Fibroblast of upper back skin (primary cell): ENCODE results near the gene ECHS1.
"Not testable (repeated sequence)": the region's sequence is repeated elsewhere in the genome, so short reads cannot be mapped to it uniquely, and the experiment has no call there.

ENCODE experiments used
- DNase-seq: peaks from one replicate; pipeline ENCODE4 v3.0.0-alpha.2; 2013

ECHS1 gene

DNA sequence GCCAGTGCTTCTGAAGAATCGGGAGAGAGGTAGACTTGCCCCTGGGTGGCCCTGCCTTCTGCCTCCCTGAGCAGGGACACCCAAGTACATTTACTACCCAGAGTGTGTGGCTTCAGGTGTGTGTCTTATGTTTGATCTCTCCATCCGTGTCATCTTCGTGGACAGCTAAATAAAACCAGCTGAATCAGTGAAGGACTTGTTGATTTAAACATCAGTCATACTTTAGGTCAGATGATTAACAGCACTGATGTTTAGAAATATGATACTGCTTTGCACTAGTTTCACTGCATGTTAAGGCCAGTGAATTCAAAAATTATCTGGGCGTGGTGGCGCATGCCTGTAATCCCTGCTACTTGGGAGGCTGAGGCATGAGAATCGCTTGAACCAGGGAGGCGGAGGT, 24.8 kb upstream of the ECHS1 start:
- DNase-seq = no peak

DNA sequence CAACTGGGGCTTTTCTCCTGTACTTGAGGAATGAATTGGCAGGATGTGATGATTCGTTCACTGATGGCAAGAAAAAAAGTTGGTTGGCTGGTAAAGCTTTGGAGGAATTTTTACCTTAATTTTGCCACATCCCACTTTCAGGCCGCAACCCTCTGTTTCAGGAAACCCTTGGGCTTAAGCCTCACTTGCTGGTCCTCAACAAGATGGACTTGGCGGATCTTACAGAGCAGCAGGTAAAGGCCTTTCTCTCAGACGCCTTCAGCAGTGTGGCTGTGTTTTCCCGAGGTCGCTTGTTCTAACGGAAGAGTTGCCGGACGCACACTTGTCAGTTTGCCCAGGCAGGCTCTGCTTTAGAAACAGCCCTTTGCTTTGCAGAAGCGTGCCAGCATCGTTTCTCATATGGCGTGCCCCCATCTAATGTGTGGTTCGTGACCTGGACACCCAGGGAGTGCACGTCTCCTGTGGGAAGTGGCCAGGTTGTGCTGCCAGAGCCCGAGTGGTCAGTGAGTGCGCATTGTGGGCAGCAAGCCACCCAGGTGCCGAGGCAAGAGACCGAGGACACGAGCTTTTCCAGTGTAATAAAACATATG, 23.0 kb upstream of the ECHS1 start:
- DNase-seq = no peak

DNA sequence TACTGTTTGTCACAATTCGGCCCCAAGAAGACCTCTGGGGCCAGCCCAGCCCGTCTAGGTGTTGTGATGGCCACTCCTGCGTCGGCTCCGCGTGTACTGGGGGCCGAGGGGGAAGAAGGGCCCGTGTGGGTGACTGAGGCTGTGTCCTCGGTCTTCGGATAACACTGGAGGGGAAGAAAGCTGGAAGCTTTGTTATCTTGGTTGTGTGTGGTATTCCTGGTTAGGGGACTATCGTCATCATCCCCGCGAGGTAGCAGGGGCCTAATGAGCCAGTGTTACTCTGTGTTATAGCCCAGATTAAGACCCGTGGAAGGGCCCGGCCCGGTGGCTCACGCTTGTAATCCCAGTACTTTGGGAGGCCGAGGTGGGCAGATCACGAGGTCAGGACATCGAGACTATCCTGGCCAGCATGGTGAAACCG, 21.7 kb upstream of the ECHS1 start:
- no peak for DNase-seq

DNA sequence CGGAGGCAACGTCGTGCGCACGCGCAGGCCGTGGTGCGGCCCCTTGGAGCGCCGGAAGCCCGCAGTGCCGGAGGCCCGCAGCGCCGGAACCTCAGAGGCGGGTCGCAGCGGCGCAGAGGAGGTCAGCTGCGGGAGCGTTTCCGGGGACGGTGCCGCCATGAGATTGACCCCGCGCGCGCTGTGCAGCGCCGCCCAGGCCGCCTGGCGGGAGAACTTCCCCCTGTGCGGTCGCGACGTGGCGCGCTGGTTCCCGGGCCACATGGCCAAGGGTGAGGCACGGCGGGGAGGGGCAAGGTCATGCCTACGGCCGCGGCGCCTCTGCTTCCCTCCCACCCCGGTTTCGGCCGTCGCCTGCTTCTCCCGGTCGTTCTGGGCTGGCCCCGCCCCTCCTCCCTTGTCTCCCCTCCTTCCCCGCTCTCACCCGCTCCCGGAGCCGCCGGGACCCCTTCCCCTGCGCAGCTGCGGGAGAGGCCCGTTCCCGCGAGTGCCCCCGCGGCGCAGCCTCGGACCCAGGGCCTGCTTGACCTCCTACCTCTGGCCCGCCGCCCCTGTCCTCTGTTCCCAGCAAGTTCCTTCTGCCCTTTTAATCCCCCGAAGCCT, 21.0 kb upstream of the ECHS1 start, which contains the start of gene MTG1:
MTG1 (plus strand) TSS at position 94 of the 600 bp plus-strand sequence; CDS start at position 158, 64 bp downstream.
- DNase-seq = peak; percentile 91

DNA sequence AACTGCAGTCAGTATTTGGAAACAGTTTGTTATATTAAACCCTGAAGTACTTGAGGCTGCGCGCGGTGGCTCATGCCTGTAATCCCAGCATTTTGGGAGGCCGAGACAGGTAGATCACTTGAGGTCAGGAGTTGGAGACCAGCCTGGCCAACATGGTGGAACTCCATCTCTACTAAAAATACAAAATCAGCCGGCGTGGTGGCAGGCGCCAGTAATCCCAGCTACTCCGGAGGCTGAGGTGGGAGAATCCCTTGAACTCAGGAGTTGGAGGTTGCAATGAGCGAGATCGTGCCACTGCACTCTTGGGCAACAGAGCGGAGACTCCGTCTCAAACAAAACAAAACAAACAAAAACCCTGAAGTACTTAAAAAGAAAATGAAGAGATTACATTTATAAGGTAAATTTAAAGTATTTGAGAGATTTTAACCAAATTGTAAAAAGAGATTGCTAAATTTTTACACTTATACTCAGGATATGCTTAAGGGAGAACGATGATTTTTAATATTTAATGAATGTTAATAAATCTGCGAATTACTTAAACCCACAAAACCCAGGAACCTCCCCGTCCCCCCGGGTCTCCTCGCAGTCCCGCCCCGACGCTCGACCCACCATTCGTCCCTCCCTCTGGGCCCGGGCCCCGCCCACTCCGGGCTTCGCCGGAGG, 20.4 kb upstream of the ECHS1 start:
- no peak for DNase-seq

DNA sequence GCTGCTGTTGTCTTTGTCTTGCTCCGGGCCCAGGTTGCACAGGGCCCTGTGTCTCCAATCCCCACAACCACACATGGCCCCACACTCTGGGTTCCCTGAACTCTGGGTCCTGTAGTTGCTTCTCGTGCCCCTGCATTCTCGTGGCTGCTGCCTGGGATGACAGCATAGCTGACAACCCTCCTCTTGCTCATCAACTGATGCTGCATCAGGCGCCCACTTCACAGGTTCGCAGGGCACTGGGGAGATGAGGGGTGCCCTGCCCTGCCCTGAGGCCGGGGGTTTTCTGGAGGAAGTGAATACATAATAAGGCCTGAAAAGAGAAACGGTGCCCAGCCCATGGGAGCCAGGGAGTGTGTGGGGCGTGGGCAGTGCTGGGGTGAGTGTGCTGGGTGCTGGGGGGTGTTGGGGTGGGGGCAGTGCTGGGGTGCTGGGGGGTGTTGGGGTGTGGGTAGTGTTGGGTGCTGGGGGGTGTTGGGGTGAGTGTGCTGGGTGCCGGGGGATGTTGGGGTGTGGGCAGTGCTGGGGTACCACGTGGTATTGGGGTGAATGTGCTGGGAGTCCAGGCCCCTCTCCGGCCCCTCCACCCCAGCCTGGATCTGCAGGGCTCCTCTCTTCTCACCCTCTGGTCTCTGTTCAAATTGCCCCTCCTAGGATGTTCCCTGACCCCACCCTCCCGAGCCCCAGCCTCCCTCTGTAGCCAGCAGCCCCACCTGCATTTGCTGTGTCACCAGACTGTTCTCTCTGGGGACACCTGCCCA, 18.8 kb upstream of the ECHS1 start:
- no peak for DNase-seq

DNA sequence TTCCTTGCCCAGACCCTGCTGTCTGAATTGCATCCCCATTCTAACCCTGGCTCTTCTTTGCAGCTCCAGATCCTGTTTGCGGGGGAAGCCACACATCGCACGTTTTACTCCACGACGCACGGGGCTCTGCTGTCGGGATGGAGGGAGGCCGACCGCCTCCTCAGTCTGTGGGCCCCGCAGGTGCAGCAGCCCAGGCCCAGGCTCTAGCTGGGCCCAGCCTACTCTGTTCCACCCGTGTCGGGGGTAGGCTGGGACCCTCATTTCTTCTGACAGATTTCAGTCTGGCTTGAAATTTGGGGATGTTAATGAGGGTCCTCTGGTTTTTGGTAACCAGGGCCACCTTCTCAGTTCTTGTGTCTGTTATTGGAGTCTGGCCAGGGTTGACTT, 18.1 kb upstream of the ECHS1 start:
- DNase-seq = no peak

DNA sequence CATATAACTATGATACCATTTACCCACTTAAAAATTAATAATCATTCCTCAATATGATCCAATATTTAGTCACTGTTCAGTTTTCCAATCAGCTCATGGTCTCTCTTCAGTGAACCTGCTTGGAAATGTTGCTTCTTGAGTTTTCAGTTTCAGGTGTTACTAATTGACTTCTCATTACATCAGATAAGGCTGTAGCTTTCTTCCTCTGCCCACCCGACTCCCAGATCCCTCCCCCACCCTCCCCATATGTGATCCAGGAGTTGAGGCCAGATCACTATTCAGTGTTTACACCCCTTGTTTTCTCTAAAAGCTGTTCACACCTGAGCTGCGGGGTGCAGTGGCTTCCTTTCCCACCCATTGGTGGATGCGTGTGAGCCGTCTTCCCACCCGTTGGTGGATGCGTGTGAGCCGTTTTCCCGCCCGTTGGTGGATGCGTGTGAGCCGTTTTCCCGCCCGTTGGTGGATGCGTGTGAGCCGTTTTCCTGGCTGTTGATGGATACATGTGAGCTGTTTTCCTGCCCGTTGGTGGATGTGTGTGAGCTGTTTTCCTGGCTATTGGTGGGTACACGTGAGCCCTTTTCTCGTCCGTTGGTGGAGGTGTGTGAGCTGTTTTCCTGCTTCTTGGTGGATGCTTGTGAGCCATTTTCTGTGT, 17.6 kb upstream of the ECHS1 start:
- DNase-seq = no peak

DNA sequence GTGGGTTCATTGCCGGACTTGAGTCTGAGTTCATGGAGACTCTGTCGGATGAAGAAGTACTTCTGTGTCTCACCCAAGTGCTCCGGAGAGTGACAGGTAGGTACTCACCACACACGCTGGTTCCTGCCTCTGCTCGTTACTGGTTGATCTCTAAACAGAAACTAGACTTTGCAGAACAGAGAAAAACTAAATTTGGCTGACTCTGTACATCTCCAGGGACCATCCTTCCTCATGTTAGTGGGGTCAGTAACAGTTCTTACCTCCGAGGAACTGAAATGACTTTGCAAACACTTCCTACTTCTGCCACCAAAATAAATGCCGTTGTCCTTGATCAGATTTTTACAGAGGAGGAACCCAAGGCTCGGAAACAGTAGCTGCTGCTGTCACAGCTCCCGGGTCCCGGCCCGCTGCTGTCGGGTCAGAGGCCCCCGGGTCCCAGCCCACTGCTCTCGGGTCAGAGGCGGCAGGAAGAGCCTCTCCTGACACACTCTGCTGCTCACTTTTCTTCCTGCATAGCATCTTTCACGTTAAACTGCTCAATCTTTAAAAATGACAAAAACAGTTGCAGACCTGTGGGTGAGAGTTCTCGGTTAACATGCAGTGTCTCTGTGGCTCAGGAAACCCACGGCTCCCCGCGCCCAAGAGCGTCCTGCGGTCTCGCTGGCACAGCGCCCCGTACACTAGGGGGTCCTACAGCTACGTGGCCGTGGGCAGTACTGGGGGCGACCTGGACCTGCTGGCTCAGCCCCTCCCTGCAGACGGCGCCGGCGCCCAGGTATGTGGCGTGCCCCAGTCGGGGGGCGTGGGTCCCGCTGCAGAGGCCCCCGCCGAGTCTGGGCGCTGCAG, 16.0 kb upstream of the ECHS1 start:
- no peak for DNase-seq

DNA sequence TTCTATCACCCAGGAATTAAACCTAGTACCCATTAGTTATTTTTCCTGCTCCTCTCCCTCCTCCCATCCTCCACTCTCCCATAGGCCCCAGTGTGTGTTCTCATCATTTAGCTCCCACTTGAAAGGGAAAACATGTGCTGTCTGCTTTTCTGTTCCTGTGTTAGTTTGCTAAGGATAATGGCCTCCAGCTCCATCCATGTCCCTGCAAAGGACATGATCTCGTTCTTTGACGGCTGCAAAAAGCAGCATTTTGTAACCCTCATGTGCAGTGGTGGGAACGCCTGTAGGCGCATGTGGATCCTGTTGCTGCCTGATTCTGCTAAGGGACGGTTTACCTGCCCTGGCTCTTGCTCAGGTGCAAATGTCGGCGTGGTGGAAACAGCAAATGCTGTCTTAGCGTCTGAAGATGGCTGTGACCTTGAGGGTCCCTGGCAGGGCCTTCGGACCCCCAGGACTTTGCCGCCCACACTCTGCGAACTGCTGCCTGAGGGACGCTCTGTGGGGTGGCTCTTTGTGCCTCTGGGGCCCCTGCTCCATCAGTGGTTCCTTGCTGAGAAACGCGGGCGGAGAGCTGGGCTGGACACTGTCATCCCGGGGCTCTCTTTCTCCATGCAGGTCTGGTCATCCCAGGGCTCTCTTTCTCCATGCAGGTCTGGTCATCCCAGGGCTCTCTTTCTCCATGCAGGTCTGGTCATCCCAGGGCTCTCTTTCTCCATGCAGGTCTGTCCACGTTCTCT, 15.2 kb upstream of the ECHS1 start:
- no peak for DNase-seq

DNA sequence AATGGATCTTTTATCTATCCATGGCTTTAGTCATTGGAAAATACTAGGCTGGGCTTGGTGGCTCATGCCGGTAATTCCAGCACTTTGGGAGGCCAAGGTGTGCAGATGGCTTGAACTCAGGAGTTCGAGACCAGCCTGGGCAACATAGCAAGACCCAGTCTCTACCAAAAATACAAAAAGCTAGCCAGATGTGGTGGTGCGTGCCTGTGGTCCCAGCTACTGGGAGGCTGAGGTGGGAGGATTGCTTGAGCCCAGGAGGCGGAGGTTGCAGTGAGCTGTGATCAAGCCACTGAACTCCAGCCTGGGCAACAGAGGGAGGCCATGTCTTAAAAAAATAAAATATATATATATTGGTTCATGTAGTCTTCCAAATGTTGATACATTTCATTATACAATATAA, 13.8 kb upstream of the ECHS1 start:
- not testable (repeated sequence) for DNase-seq

DNA sequence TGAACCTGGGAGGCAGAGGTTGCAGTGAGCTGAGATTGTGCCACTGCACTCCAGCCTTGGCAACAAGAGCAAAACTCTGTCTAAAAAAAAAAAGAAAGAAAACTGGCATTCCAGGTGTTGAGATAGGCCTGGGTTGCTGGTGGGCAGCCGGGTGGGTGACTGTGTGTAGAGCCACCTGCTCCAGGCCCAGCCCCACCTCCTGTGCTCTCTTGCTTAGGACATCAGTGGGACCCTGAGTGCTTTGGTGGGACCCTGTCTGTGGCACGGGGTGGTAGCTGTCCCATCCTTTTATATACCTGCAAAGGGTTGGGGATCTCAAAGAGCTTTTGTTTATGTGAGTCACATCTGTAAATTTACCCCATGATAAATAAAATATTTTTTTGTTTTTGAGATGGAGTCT, 12.1 kb upstream of the ECHS1 start:
- DNase-seq = no peak

DNA sequence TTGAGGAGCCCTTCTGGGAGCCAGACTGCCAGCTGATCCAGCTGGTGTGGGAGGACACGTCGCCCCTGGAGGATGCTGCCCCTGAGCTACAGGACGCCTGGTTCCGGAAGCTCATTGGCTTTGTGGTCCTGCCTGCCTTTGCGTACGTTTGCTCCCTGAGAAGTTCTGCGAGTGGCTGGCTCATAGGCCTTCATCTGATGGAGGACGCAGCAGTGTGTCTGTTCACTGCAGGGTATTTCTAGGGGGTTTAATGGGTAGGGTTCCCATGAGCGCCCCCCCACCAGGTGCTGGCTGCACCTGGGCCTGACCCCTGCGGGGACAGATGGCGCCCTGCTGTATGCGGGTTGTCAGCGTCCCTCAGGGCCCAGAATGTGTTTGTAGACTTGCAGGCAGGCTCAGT, 10.9 kb upstream of the ECHS1 start:
- DNase-seq = no peak

DNA sequence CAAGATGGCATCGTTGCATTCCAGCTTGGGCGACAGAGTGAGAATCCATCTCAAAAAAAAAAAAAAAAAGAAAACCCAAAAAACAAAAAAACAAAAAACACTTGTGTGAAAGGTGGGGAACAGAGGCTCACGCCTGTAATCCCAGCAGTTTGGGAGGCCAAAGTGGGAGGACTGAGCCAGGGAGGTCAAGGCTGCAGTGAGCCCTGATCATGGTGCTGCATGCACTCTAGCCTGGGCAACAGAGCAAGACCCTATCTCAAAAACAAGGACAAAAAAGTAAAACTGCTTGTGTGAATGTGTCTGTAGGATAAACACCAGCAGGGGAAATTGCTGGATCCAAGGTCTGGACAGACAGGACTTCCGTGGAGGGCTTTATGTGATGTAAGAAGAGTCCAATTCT, 10.4 kb upstream of the ECHS1 start:
- no peak for DNase-seq

DNA sequence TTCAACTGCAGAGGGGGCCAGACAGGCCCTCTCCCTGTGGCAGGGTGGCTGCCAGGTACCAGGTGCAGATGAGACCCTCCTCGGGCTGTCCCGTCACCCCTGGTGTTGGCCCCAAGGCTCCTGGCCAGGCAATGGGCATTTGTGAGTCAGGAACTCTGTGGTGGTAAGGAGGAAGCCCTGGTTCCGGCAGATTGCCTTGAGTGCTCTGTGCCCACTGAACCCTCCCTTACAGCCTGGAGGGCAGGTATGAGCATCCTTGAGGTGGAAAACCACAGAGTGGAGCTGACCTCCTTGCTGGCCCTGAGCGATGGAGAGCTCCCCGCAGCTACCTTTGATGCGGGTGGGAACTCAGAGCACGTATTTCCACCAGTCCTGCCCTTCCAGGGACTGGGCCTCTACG, 7.9 kb upstream of the ECHS1 start:
- no peak for DNase-seq

DNA sequence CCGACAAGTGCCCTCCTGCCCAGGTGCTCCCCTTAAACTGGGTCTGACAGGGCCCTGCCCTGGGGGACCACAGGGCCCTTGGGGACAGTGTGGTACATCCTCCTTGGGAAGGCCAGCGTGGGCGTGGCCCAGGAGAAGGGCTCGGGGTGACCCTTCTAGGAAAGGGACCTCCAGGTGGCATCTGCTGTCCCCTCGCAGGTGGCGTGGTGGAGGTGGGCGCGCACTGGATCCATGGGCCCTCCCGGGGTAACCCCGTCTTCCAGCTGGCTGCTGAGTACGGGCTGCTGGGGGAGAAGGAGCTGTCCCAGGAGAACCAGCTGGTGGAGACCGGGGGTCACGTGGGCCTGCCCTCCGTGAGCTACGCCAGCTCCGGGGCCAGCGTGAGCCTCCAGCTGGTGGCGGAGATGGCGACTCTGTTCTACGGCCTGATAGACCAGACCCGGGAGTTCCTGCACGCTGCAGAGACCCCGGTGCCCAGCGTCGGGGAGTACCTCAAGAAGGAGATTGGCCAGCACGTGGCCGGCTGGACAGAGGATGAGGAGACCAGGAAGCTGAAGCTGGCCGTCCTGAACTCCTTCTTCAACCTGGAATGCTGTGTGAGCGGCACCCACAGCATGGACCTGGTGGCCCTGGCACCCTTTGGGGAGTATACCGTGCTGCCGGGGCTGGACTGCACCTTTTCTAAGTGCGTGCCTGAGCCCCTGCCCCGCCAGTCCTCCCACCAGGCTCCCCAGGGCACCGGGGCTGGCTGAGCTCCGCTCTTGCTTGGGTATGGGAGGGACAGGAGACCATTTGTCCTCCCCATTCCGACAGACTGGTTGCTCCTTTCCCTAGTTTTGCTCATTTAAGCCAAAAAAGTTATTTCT, 6.9 kb upstream of the ECHS1 start:
- DNase-seq = no peak

DNA sequence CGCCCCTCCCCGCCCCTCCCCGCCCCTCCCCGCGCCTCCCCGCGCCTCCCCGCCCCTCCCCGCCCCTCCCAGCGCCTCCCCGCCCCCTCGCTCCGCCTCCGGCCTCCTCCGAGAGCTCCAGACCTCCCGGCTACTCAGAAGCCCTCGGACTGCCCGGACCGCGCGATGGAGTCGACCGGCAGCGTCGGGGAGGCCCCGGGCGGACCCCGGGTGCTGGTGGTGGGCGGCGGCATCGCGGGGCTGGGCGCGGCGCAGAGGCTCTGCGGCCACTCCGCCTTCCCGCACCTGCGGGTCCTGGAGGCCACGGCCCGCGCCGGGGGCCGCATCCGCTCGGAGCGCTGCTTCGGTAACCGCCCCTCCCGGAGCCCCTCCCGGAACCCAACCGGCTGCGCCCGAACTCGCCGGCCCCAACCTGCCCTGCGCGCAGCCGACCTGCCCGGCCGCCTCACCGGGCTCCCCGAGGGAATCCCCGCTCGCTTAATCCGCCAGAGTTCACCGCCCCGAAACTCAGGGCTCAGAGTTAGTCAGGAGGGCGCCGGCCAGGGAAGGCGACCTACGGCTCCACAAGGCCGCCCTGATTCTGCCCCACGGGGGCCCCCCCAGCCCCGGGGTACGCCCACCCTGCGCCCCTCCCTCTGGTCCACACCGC, 6.1 kb upstream of the ECHS1 start, which contains the start of gene PAOX:
PAOX (plus strand) TSS at position 111 of the 649 bp plus-strand sequence; CDS start at position 166, 55 bp downstream.
- DNase-seq = peak; percentile 55

DNA sequence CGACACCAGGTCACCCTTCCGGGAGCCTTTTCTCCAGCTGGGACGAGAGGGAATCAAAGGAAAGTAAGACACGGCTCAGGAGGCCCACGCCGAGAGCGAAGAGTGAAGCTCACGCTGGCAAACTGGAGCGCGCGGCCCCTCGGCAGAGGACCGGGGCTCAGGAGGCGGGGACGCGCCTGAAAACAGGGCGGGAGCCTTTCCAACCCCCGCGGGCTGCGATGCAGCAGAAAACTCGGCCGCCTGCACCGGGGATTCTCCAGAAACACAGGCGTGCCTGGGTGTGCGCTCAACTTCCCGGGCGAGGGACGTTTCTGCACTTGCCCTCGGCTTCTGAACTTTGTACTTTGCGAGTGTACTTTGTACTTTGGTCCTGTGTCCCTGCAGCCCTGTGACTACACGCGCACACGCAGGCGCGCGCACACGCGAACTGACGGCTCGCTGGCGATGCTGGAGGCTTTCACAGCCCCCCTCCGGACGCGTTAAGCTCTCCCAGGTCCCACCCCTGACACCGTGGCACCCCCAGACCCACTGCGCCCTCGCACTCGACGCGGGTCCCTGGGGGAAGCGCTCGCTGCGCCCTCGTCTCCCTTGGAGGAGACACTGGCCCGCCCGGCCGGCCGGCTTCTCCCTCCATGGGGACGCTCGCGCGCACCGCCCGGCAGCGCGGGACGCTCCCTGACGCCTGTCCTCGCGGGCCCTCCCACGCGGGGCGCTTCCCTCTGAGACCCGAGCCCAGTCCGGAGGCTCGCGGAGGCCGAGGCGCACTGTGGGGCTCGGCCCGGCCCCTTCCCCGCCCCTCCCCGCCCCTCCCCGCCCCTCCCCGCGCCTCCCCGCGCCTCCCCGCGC, 5.3 kb upstream of the ECHS1 start:
- DNase-seq = peak; percentile 34

DNA sequence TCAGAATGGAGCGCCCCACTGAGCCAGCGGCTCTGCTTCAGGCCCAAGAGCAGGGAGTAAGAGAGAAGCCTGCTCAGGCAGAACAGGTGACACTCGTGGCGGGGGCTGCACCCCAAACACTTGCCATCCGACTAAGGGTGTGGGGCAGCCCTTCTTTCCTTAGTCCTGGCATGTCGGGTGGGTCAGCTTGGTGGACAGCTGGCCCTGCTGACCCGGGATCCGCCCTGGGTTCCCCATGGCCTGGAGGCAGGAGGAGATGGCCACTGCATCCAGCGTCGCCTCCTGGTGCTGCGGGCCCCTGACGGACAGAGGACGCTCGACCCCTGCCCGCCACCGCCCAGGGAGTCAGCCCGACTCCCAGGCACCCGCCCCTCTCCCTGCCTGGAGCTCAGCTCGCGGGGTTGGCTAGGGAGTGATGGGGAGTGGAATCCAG, 4.7 kb upstream of the ECHS1 start:
- no peak for DNase-seq
